ENCODE measurements around the gene CLTA. TPM values are rescaled to one million over a fixed set of nuclear protein-coding genes. Genes with fewer than 3 reads are reported as not detected.

The CLTA gene
- total and polyA plus RNA-seq, 4 donors = 117 to 191 (median 141) TPM

Other genes starting within 250 kb of the CLTA start
- gene OR2S2, start 232.8 kb upstream of the CLTA start, total RNA-seq = not detected
- not detected for gene OR2S2, start 232.8 kb upstream of the CLTA start, polyA plus RNA-seq
- 10 to 100 TPM; 28.9 to 34.1 TPM for gene RECK, start 154.0 kb upstream of the CLTA start, total RNA-seq
- gene RECK, start 154.0 kb upstream of the CLTA start, polyA plus RNA-seq = 10 to 100 TPM in 1 of 2 donors, 1 to 10 TPM in 1; 6.0 to 19.9 TPM
- 10 to 100 TPM; 34.0 to 35.8 TPM for gene GLIPR2, start 54.2 kb upstream of the CLTA start, total RNA-seq
- 10 to 100 TPM; 26.9 to 56.5 TPM for gene GLIPR2, start 54.2 kb upstream of the CLTA start, polyA plus RNA-seq
- gene CCIN, start 21.5 kb upstream of the CLTA start, total RNA-seq = under 1 TPM; 0.68 to 0.99 TPM
- gene CCIN, start 21.5 kb upstream of the CLTA start, polyA plus RNA-seq = under 1 TPM; 0.18 to 0.63 TPM
- 10 to 100 TPM; 18.3 to 21.2 TPM for gene GNE, start 67.5 kb downstream of the CLTA start, total RNA-seq
- gene GNE, start 67.5 kb downstream of the CLTA start, polyA plus RNA-seq = 10 to 100 TPM in 1 of 2 donors, 1 to 10 TPM in 1; 7.1 to 12.0 TPM
- 10 to 100 TPM; 52.4 to 59.6 TPM for gene RNF38, start 209.3 kb downstream of the CLTA start, total RNA-seq
- 10 to 100 TPM; 14.5 to 18.2 TPM for gene RNF38, start 209.3 kb downstream of the CLTA start, polyA plus RNA-seq

Measured in aorta (tissue), 4 donors.